A549 (cell line): ENCODE data around the gene SNAI3.

Experiments used
- BHLHE40 ChIP-seq: IDR thresholded peaks from 2 replicates; pipeline ENCODE4 v1.6.1; 2012; ENCODE audit warnings: low read depth, low read length, inconsistent platforms
- CTCF ChIP-seq: fragments of >200 bp; sonication (Bioruptor Twin); formaldehyde crosslinking; IDR thresholded peaks from 3 replicates; pipeline ENCODE4 v1.5.1; 2016
- JUNB ChIP-seq: fragments of >200 bp; sonication (Bioruptor Twin); formaldehyde crosslinking; IDR thresholded peaks from 2 replicates; pipeline ENCODE4 v1.6.1; 2016
- MAX ChIP-seq: IDR thresholded peaks from 2 replicates; pipeline ENCODE4 v1.6.1; 2012
- MAZ ChIP-seq: fragments of 150-350 bp; IDR thresholded peaks from 2 replicates; pipeline ENCODE4 v1.6.1; 2014; ENCODE audit warnings: antibody characterized with exemption, low read depth, low read length, borderline replicate concordance
- PBX3 ChIP-seq: IDR thresholded peaks from 2 replicates; pipeline ENCODE4 v1.6.1; 2012
- RAD21 ChIP-seq, 2 experiments: fragments of >200 bp in 1 of 2; sonication (Bioruptor Twin) in 1 of 2; formaldehyde crosslinking in 1 of 2; IDR thresholded peaks in 1 of 2; conservative IDR thresholded peaks in 1 of 2; 2 replicates in 1 of 2; 3 replicates in 1 of 2; pipeline ENCODE4 v1.6.1; 2012 to 2018; ENCODE audit warnings: inconsistent platforms in 1 of 2
- RCOR1 ChIP-seq: fragments of 150-350 bp; IDR thresholded peaks from 2 replicates; pipeline ENCODE4 v1.6.1; 2014; ENCODE audit warnings: antibody characterized with exemption, low read length, low read depth
- REST ChIP-seq: fragments of 200-600 bp; sonication (generic); IDR thresholded peaks from 2 replicates; pipeline ENCODE4 v1.6.1; 2016; ENCODE audit warnings: antibody characterized with exemption, mild to moderate bottlenecking, moderate library complexity
- SREBF2 ChIP-seq: fragments of 450-650 bp; IDR thresholded peaks from 2 replicates; pipeline ENCODE4 v1.6.1; 2014; ENCODE audit warnings: mild to moderate bottlenecking, moderate library complexity
- ZFP36 ChIP-seq: fragments of 450-650 bp; IDR thresholded peaks from 2 replicates; pipeline ENCODE4 v1.6.1; 2014; ENCODE audit warnings: borderline replicate concordance; ENCODE audit not compliant: partially characterized antibody

GRCh38 chr16:88723507-88723887 lies 37.2 kb upstream of the SNAI3 start:
- TF ChIP-seq PBX3 (no peak), CTCF (no peak), RAD21 (conservative IDR thresholded peaks at IDR 0.05 in 1 of 2, IDR thresholded peaks at IDR 0.05 in 1 of 2) (no peak), ZFP36 (no peak), BHLHE40 (no peak), RCOR1 (no peak), REST (no peak), MAZ (no peak), MAX (no peak), SREBF2 (no peak), JUNB (no peak)
